GM21390 (cell line): Measurements from ENCODE around the gene SPOCD1.
"Not testable (repeated sequence)": the region's sequence is repeated elsewhere in the genome, so short reads cannot be mapped to it uniquely, and the experiment has no call there.

Experiments
- ATAC-seq: cut with Tn5 transposase; IDR thresholded peaks from one replicate; pipeline ENCODE4 v1.9.1; 2021; ENCODE audit not compliant: unreplicated experiment

SPOCD1 gene

DNA sequence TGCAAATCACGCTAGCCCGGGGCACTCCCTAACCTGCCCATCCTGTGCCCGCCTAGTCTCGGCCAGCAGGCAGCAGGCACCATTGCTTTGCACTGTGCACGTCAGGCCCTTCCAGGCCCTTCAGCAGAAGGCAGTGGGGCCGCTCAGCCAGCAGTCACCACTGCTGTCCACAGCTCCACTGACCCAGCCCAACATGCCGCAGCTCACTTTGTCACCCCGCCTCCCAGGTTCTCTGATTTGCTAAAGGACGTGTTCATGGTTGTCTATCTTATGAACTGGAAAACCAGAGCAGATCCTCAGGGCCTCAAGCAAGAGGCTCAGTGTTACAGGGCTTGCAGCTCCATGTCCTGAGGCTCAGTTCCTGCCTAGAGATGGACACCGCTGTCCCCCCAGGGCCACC is 14.2 kb upstream of the SPOCD1 start:
- ATAC-seq: no peak

DNA sequence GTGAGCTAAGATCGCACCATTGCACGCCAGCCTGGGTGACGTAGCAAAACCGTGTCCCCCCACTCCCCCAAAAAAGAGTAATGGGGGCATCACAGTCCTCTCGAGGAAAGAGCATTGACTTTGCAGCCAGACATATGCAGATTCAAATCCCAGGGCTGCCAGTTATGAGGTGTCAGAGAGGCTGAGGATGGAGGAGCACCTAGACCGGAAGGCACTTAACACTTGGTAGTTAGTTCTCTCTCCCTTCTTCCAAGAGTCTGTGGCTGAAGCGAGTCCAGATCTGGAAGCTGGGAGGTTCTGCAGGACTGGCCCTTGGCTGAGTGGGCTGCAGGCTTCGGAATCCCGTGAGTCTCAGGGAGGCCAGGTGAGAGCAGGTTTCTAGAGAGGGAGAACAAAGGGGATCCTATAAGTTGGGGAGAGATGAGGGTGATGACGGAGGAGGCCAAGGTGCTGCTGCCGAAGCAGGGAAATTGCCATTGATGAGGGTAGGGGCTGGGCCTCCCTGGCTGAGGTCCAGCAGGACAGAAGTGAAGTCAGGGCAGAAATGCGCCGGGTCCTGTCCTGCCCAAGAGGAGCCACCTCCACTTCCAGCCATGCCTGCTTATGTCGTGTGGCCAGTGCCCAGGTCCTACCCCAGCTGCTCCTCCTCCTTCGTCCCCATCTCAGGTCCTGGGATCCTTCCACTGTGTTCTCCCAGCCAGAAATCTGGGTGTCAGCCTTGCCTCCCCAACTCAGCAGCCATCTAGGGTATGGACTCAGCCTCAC is 13.3 kb upstream of the SPOCD1 start:
- no peak for ATAC-seq

DNA sequence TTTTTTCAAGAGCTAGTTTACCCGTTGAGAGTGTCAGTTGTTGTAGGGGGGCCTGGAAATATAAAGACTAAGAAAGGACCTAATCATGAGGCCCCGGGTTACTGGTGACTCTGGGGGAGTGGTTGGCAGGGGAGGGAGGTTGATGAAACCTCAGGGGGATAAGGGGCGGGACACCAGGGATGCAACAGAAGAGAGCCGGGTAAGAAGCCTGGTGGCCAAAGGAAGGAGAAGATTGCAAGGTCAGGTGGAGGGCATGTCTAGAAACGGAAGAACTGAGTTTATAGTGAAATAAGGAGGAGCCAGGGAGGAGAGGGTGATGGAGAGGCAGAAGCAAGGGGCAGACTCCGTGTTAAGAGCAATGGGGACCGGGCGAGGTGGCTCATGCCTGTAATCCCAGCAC is 12.5 kb upstream of the SPOCD1 start:
- ATAC-seq: no peak

DNA sequence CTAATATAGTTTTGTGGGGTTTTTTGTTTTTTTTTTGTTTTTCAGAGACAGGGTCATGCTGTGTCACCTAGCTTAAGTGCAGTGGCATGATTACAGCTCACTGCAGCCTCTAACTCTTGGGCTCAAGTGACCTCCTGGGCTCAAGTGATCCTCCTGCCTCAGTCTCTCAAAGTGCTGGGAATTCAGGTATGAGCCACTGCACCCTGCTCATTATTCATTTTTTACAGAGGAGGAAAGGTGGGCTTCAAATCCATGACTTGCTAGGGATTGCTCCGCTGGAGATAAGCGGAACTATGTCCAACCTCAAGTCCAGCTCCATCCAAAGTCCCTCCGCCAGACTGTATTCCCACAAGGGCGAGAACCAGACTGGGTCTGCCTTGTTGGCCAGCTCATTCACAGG is 8.0 kb upstream of the SPOCD1 start:
- no peak for ATAC-seq

DNA sequence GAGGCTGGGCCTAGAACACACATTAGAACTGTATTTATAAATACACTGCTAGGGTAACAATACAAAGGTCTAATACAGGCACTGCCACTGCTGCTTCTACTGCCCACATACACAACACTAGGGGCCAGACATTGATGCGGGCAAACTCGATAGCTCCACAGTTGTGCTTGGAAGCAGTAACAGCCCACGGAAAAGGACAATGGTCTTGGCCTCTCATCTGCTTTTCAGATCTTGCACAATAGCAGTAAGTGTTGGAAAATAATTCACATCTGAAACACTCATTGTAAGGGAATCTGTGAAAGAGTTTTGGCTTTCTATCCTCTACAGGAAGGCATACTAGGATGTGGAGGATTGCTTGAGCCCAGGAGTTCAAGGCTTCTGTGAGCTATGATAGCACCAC is 6.9 kb upstream of the SPOCD1 start:
- no peak for ATAC-seq

DNA sequence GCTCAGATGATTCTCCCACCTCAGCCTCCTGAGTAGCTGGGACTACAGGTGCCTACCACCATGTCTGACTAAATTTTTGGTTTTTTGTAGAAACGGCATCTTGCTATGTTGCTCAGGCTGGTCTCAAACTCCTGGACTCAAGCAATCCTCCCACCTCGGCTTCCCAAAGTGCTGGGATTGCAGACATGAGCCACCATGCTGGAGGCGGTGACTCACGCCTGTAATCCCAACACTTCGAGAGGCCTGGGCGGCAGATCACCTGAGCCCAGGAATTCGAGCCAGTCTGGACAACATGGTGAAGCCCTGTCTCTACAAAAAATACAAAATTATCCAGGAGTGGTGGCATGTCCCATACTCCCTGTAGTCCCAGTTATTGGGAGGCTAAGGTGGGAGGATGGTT is 4.4 kb upstream of the SPOCD1 start:
- ATAC-seq: not testable (repeated sequence)

DNA sequence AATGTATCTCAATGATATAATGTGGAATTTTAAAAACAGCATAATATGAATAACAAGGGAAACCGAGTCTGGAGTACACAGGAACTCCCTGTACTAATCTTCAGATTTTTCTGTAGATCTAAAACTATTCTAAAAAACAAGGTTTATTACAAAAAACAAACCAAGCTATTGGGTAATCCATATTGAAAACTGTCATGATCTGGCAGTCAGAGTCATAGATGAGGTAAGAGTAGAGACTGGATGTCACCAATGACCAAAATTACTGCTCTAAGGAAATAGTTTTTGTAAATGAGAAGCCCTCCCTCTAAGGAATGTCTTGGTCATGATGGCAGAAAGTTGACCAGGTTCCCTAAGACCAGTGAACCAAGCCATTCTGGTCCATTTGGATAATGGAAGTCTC is 2.4 kb upstream of the SPOCD1 start:
- ATAC-seq: no peak

DNA sequence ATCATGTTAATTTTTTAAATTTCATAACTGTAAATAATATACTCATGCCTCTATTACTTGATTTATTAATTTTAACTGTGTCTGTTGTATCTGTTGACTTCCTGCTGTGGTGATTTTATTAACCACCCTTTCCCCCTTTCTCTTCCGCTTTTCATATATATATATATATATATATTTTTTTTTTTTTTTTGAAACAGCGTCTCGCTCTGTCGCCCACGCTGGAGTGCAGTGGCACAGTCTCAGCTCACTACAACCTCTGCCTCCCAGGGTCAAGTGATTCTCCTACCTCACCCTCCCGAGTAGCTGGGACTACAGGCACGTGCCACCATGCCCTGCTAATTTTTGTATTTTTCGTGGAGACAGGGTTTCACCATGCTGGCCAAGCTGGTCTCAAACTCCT is 1.1 kb upstream of the SPOCD1 start:
- not testable (repeated sequence) for ATAC-seq

DNA sequence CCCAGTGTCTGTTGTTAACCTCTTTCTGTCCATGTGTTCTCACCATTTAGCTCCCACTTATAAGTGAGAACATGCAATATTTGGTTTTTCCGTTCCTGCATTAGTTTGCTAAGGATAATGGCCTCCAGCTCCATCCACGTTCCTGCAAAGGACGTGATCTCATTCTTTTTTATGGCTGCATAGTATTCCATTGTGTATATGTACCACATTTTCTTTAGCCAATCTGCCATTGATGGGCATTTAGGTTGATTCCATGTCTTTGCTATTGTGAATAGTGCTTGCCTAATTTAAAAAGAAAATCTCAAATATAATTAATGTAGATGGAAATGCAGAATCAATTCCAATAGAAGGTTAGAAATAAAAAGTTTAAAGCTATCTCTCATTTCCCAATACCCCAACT is 679 bp upstream of the SPOCD1 start:
- not testable (repeated sequence) for ATAC-seq

DNA sequence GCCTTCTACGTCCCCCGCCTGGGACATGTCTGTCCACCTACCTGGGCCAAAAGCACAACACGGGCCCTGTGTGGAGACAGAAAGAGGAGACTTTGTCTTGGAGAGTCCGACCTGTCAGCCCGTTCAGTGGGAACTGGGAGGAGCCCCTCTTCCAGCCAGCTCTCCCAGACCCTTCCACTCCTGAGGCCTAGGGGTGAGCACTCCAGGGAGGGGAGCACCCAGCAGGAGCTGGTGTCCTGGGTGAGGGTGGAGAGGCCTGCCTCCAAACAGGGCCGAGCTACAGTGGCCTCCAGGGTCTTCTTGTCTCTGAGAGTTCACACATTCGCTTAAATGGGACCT is 546 bp downstream of the SPOCD1 start:
- no peak for ATAC-seq

DNA sequence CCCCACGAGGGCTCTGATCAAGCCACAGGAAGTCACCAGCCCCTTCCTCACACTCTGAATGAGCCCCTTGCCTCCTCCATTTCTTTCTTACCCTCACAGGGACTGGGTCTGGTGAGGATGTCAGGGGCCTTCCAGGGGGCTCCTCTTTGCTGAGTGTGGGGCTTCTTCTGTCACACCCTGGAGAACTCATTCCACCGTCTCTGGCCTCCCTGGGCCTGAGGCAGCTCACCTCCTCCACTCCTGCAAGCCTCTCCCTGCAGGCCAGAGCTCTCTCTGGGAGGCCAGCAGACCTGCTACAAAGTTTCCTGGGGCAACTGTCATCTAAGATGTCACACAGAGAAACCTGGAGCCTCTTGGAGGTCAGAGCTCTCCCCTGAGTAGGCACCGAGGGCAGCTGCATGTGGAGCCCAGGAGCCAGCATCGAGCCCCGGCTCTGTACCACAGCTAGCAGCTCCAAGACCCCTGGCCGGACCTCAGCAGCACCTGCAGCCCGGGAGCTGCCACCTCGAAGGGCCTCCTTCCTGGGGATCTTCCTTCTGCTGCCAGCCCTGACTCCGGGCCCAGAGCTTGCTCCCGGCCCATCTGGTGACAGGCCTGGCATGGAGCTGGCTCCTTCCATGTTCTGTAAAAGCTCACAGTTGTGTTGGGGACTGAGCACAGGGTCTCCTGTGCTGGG is 1.1 kb downstream of the SPOCD1 start:
- ATAC-seq: no peak

DNA sequence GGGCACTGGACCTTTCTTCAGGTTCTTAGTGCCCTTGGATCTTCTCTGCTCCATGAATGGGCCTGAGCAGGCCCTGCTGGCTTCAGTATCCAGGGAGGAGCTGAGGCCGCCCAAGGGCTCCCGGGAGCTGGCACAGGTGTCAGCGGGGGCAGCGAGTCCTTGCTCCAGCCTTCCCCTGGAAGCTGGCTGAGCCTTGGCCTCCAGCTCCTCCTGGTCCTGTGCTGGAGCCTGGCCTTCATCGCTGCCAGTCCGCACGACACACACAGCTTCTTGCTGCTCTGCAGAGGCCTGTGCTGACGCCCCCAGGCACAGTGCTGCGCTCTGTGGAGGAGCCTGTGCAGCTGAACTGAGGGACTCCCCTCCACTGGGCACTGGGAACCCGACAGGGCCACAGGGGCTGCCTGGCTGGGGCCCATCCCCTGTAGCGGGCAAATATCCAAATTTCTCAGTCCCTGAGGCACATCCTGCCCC is 1.7 kb downstream of the SPOCD1 start:
- no peak for ATAC-seq

DNA sequence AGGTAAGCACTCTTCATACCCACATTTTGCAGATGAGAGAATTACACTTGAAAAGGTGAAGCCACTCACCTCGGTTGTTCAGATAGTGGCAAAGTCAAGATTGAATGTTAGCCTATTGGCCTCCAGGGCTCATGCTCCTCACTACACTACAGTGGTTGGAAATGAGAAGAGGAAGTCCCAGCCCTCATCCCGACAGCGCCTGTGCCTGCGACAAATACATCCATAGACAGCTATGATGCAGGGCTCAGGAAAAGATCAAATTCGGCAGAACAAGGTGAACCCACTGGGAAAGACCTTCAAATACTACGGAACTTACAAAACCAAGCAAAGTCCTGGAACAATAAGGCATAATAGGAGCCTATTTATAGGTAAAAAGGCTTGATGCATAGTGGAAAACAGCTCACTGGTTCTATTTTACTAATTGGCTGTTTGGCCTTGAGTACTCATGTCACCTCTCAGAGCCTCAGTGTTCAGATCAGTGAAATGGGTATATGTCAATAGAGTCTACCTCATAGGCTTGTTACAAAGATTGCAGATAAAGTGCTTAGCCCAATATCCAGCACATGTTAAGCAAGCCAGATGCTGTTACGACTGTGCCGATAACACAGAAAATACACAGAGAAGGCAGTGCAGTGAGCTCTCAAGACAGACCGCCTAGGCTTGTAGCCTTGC is 3.5 kb downstream of the SPOCD1 start:
- ATAC-seq: no peak

DNA sequence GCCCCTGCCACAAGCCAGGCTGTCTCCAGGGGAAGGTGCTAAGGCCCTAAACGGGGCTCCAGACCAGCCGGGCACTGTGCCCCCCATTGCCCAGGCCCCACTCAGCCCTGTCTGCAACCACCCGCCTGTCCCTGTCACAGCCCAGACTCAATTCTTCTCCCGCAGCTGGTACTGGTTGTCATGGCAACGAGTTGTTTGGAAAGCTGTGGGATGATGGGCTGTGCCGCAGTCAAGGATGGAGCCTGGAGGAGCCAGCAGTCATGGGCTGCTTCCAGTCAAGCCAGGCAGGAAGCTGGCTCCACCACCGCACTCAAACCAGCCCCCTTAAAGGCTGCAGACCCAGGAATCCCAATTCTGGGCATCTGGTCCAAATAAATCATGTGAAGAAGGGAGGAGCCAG is 4.2 kb downstream of the SPOCD1 start:
- ATAC-seq: no peak

DNA sequence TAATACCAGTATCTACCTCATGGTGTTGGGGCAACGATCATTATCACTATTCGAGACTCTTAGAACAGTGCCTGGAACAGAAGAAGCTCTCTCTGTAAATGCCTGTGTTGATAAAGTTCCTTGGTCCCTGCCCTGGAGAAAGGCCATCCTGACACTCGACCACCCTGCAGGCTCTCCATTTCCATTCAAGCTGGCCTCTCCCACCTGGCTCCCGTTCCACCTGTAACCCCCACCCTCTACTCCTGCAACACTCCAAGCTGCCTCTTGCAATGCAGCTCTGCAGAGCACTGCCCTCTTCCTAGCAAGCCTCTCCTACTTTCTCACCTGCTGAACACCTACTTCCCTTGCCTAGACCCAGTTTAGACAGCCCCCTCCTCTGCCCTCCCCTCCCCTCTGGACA is 6.1 kb downstream of the SPOCD1 start:
- ATAC-seq: no peak

DNA sequence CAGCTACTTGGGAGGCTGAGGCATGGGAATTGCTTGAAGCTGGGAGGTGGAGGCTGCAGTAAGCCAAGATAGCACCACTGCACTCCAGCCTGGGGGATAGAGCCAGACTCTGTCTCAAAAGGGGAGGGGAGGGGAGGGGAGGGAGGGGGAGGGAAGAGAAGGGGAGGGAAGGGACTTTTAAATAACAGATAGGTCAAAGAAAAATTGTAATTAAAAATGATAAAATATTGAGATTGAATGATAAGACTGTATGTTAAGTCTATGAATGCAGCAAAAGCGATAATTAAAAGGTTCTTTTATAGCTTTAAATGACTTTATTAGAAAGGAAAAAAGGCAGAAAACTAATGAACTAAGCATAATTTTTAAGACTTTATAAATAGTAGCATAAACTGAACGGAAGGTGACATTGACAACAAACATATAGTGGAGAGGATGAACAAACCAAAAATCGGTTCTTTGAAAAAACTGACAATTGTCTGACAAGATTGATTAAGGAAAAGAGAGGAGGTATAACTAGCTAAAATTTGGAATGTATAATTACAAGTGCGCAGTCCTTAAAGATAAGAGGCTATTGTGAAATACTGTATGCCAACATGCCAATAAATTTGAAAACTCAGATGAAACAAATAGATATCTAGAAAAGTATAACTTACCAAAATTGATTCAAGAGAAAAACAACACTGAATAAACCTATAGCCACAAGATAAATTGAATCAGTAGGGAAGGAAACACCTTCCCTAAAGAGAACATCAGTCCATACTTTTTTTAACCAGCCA is 8.4 kb downstream of the SPOCD1 start:
- no peak for ATAC-seq

DNA sequence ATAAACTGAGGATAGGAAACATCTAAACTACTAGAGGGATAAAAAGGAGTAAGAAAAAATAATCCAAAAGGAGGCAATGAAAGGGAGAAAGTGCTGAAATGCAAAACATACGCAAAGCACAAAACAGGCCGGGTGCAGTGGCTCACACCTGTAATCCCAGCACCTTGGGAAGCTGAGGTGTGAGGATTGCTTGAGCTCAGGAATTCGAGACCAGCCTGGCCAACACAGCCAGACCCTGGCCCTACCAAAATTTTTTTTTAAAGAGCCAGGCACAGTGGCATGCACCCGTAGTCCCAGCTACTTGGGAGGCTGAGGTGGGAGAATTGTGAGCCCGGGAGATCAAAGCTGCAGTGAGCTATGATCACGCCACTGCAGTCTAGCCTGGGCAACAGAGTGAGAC is 10.5 kb downstream of the SPOCD1 start:
- no peak for ATAC-seq

DNA sequence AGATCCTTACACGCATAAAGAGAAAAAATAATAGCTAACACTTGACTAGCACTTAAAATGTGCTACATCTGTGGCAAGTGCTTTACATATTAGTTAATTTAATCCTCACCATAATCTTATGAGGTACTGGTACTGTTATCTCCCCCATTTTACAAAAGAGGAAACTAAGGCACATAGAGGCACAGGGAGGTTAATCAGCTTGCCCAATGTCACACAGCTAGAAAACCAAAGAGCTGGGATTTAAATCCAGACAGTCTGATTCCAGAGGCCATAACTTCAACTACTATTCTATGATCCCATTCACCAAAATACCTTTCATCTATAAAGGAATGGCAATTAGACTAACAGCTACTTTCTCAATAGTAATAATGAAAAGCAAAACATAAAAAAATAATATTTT is 11.7 kb downstream of the SPOCD1 start:
- no peak for ATAC-seq

DNA sequence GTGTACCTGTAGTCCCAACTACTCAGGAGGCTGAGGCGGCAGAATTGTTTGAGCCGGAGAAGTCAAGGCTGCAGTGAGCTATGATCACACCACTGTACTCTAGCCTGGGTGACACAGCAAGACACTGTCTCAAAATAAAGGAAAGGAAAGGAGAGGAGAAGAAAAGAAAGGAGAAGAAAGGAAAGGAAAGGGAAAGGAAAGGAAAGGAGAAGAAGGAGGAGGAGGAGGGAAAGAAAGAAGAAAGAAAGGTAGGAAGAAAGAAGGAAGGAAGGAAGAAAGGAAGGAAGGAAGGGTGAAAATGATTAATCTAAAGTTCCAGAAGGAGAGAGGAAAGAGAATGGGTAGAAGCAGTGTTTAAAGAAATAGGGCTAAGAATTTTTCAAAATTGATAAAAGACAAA is 12.2 kb downstream of the SPOCD1 start:
- no peak for ATAC-seq

DNA sequence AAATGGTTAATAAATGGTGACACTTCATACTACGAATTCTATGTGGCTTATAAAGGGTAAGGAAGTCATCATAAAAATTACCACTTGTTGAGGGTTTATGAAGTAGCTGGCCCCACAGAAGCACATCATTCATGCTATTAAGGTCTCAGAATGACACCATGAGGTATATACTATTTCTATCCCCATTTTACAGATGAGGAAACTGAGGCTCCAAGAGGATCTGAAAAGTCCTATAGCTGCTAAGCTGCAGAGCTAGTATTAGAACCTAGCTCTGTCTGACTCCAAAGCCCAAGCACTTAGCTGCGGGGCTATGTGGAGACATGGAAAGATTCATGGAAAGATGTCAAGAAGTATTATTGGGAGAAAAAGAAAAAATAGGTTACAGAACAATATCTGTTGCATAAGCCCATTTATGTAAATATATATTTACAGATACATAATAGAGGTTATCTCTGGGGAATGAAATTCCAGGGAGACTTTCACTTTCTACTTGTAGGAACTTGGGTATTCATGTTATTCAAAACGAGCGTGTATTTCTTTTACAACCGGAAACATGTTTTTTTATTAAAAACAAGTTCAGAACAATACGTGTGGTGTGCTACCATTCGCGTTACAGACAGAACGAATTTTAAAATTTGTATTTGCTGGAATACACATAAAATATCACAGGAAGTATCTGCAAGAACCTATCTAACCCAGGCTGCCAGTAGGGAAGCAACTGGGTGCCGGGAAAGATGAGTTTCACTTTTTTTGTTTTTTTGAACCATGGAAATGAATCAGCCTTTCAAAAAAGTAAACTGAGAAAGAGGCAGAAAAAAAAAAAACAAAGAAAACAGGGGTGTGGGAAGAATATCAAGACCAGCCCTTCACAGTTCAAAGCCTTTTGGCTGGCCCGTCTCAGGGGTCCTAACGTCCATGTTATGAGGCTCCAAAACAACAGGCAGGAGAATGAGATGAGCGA is 13.4 kb downstream of the SPOCD1 start:
- ATAC-seq: no peak
